Natural killer cell (primary cell): Measurements from ENCODE around the gene DUS2. TPM values are rescaled to one million over a fixed set of nuclear protein-coding genes. Genes with fewer than 3 reads are reported as not detected.
A peak's percentile ranks its signal among the peaks of the same experiment; 100 is the strongest.

Experiments
- ATAC-seq, 3 donors: fragments of 150-1000 bp in 2 of 3; fragments of 200-7000 bp in 1 of 3; cut with Tn5 transposase; 1 replicate in 1 of 3; 2 replicates in 2 of 3; pipeline ENCODE4 v1.10.0; 2021; ENCODE audit warnings: mild to moderate bottlenecking in 2 of 3, moderate library complexity in 2 of 3
- DNase-seq, 2 donors: peaks; one replicate each; pipeline versions ENCODE4 v3.0.0 to v3.0.0-alpha.2; 2013 to 2021; ENCODE audit warnings: mixed read lengths in 1 of 2
- H3K27ac ChIP-seq: one replicate; pipeline ENCODE4 v1.5.1; 2013; ENCODE audit warnings: mild to moderate bottlenecking, low read length
- H3K27me3 ChIP-seq: one replicate; pipeline ENCODE4 v1.6.1; 2013; ENCODE audit warnings: low read length; ENCODE audit not compliant: control insufficient read depth, insufficient read depth
- H3K36me3 ChIP-seq: one replicate; pipeline ENCODE4 v1.6.1; 2013; ENCODE audit warnings: low read length; ENCODE audit not compliant: control insufficient read depth, insufficient read depth
- H3K4me1 ChIP-seq: one replicate; pipeline ENCODE4 v1.6.1; 2013; ENCODE audit warnings: low read length; ENCODE audit not compliant: control insufficient read depth, insufficient read depth
- H3K4me3 ChIP-seq: one replicate; pipeline ENCODE4 v1.5.1; 2013; ENCODE audit warnings: low read length
- H3K9me3 ChIP-seq: one replicate; pipeline ENCODE4 v1.6.1; 2013; ENCODE audit warnings: low read length; ENCODE audit not compliant: control insufficient read depth, insufficient read depth
- H3K27ac Mint-ChIP-seq, 2 donors: one replicate each; pipeline ENCODE4 v1.8.0; 2022; ENCODE audit warnings: mild to moderate bottlenecking in 2 of 2, mixed read lengths in 2 of 2, moderate library complexity in 1 of 2
- H3K27me3 Mint-ChIP-seq, 2 donors: one replicate each; pipeline ENCODE4 v1.8.0; 2022; ENCODE audit warnings: low read depth in 2 of 2, mixed read lengths in 2 of 2
- H3K36me3 Mint-ChIP-seq: one replicate; pipeline ENCODE4 v1.8.0; 2022; ENCODE audit warnings: mixed read lengths
- H3K4me1 Mint-ChIP-seq, 2 donors: one replicate each; pipeline ENCODE4 v1.8.0; 2022; ENCODE audit warnings: mixed read lengths in 2 of 2
- H3K4me3 Mint-ChIP-seq: one replicate; pipeline ENCODE4 v1.8.0; 2022; ENCODE audit warnings: mild to moderate bottlenecking, moderate library complexity, mixed read lengths
- H3K9me3 Mint-ChIP-seq, 2 donors: one replicate each; pipeline ENCODE4 v1.8.0; 2022; ENCODE audit warnings: mixed read lengths in 2 of 2
- WGBS: methylation state at CpG from one replicate; pipeline ENCODE4 v1.1.7; 2013; ENCODE audit warnings: missing lambda C conversion rate; ENCODE audit not compliant: insufficient coverage; 5-methylcytosine and 5-hydroxymethylcytosine counted together
- intact Hi-C: fragments of 100-400 bp; cut with micrococcal nuclease; formaldehyde crosslinking; loops from one replicate; pipeline ENCODE4 v1.14.2; 2022
- total RNA-seq, 4 donors: library from RNA; stranded (reverse); fragments of 120-200 nt in 1 of 4; gene quantifications; one replicate each; pipeline versions ENCODE4 v1.2.3 to v1.2.4, GENCODE V29; 2013 to 2022
- TF ChIP-seq, protein P1 (sequence below): fragments of 200-600 bp; IDR thresholded peaks from one replicate; pipeline ENCODE4 v1.8.0; 2022; ENCODE audit warnings: antibody characterized with exemption

DUS2 gene
- total RNA-seq, 3 donors from 2014 or later (not counting 1 experiment from before 2014, with no cell fraction given) = 21.6 to 24.2 (median 22.7) TPM

- TF ChIP-seq, protein P1, sequence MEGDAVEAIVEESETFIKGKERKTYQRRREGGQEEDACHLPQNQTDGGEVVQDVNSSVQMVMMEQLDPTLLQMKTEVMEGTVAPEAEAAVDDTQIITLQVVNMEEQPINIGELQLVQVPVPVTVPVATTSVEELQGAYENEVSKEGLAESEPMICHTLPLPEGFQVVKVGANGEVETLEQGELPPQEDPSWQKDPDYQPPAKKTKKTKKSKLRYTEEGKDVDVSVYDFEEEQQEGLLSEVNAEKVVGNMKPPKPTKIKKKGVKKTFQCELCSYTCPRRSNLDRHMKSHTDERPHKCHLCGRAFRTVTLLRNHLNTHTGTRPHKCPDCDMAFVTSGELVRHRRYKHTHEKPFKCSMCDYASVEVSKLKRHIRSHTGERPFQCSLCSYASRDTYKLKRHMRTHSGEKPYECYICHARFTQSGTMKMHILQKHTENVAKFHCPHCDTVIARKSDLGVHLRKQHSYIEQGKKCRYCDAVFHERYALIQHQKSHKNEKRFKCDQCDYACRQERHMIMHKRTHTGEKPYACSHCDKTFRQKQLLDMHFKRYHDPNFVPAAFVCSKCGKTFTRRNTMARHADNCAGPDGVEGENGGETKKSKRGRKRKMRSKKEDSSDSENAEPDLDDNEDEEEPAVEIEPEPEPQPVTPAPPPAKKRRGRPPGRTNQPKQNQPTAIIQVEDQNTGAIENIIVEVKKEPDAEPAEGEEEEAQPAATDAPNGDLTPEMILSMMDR = no peak
- Mint-ChIP-seq H3K9me3 (no peaks in the 10 kb centered on the region), H3K27me3 (no peaks in the 10 kb centered on the region), H3K36me3 (no peaks in the 10 kb centered on the region), H3K27ac (peak overlapping the region; percentile 56 to 63), H3K4me1 (peaks cover 20 to 25% of the 10 kb centered on the region in 2 donors), H3K4me3 (no peak overlapping the region)
- 82% methylated on average over 9 of the region's 9 CpGs for WGBS
- intact Hi-C loops = no loop called here
- DNase-seq = no peak
- peak overlapping the region; percentile 19 for H3K4me3 ChIP-seq
- peaks cover 2% of the 10 kb centered on the region for H3K36me3 ChIP-seq
- peaks cover 43% of the 10 kb centered on the region for H3K4me1 ChIP-seq
- H3K27me3 ChIP-seq = no peaks in the 10 kb centered on the region
- no peaks in the 10 kb centered on the region for H3K9me3 ChIP-seq
- ATAC-seq = no peak
- H3K27ac ChIP-seq = peak overlapping the region; percentile 30
These were observed 14.9 kb downstream of the DUS2 start for GRCh38 chr16:68037841-68038597.

DNA sequence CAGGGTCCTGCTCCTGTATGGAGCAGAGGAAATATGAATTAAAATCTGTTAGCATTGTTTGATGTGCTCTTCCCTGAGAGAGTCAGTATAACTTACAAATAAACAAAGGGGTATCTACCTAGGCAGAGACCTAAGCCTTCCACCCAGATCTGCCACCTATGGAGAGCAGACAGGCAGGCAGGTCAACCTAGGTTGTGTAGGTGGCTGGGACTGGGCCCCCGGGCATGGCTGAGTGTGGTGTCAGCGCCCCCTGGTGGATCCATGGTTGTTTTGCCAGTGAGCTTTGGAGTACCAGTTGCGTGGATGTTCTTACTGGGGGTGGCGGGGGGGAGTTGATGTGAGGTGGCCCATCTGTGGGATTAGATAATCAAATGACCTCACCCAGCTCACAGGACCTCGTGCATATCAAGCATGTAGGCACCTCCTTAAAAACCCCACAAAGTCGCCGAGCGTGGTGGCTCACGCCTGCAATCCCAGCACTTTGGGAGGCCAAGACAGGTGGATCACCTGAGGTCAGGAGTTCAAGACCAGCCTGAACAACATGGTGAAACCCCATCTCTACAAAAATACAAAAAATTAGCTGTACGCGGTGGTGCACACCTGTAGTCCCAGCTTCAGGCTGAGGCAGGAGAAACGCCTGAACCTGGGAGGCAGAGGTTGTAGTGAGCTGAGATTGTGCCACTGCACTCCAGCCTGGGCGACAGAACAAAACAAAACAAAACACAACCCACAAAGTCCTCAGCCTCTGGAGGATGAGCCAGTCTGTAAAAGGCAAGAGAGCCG, 17.6 kb downstream of the DUS2 start:
- intact Hi-C loops = loop anchor here (1.0 kb wide), 4 partner anchors 47 to 519 kb away; no protein-coding TSS in a partner anchor
- Histone ChIP-seq H3K4me1 (peaks cover 35% of the 10 kb centered on the region), H3K27ac (no peak overlapping the region), H3K27me3 (no peaks in the 10 kb centered on the region), H3K4me3 (no peak overlapping the region), H3K9me3 (no peaks in the 10 kb centered on the region), H3K36me3 (peaks cover 2% of the 10 kb centered on the region)
- 52% methylated on average over 11 of the region's 14 CpGs for WGBS
- H3K27ac Mint-ChIP-seq = peak overlapping the region; percentile 72 to 79
- peak; percentile 98 to 100 (median 99) for ATAC-seq
- H3K36me3 Mint-ChIP-seq = no peaks in the 10 kb centered on the region
- no peaks in the 10 kb centered on the region for H3K9me3 Mint-ChIP-seq
- H3K4me1 Mint-ChIP-seq = peaks cover 16 to 19% of the 10 kb centered on the region in 2 donors
- H3K4me3 Mint-ChIP-seq = no peak overlapping the region
- TF ChIP-seq, protein P1 = peak; percentile 83
- DNase-seq = peak; percentile 89 to 93
- H3K27me3 Mint-ChIP-seq = no peaks in the 10 kb centered on the region

GRCh38 chr16:68041783-68042182, 18.7 kb downstream of the DUS2 start:
- WGBS = 100% methylated on average over 1 of the region's 2 CpGs
- Histone ChIP-seq H3K27ac (no peak overlapping the region), H3K36me3 (peaks cover 2% of the 10 kb centered on the region), H3K4me1 (peaks cover 26% of the 10 kb centered on the region), H3K4me3 (no peak overlapping the region), H3K9me3 (no peaks in the 10 kb centered on the region), H3K27me3 (no peaks in the 10 kb centered on the region)
- intact Hi-C loops = no loop called here
- DNase-seq (no peak), ATAC-seq (no peak)
- no peak overlapping the region for H3K4me3 Mint-ChIP-seq
- H3K27ac Mint-ChIP-seq = peak overlapping the region in 1 of 2 donors; percentile 38
- peaks cover 13 to 15% of the 10 kb centered on the region in 2 donors for H3K4me1 Mint-ChIP-seq
- H3K36me3 Mint-ChIP-seq = no peaks in the 10 kb centered on the region
- TF ChIP-seq, protein P1 = no peak
- H3K9me3 Mint-ChIP-seq = no peaks in the 10 kb centered on the region
- no peaks in the 10 kb centered on the region for H3K27me3 Mint-ChIP-seq
